ENCODE results near the gene MYO7A.

MYO7A gene

DNA sequence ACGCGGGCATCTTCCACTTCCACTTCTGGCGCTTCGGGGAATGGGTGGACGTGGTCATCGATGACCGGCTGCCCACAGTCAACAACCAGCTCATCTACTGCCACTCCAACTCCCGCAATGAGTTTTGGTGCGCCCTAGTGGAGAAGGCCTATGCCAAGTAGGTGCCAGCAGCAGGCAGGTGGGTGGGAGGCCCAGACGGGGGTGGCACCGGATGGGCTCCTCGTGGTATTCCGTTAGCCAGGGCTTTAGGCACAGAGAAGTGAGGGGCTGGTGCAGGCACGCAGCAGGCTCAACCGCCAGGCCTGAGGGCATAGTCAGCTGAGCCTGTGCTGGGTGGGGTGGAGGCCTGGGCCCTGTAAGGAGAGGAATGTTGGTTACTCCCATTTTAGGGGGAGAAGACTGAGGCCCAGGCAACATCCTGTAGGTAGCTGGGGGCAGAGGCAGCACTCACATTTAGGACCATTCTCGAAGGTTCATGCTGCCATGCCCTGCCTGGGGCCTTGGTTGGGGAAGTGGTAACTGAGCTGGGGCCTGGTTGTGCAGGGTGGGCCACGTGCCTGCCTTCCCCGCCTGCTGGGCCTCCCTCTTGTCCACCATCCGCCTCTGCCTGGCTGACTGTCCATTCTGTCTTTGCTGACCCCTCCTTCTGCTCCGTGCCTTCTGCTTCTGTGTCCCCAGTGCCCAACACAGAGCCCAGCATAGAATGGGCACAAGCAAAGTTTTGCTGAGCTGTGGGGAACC lies 15.2 kb upstream of the MYO7A start:
- DNase-seq: no peak

DNA sequence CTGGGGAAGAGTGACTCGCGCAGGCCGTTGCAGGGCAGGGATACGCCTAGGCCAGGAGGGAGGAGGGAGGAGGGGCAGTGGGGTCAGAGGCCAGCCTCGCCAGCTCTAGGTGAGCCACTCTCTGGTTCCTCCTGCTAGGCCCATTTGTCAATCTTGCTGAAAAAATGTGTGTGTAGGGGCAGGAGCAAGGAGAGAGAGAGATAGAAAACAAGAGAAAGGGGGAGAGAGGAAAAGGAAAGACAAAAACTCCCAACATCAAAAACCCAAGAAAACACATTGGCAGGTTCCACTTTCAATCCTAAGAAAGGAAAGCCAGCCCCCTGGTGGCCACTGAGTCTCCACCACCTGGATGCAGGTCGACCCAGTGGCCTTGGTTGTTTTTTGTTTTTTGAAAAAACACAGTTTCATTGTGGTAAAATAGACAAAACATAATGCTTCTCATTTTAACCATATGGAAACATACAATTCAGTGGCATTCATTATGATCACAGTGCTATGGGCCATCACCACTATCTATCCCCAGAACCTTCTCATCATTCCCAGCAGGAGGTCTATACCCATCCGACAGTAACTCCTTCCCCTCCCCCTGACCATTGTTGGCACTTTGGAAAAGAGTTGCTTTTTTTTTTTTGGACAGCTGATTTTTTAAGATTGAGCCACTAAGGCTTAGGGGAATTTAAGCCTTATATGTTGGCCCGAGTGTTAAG lies 14.5 kb upstream of the MYO7A start:
- peak; percentile 29 to 52 (median 50) for DNase-seq

DNA sequence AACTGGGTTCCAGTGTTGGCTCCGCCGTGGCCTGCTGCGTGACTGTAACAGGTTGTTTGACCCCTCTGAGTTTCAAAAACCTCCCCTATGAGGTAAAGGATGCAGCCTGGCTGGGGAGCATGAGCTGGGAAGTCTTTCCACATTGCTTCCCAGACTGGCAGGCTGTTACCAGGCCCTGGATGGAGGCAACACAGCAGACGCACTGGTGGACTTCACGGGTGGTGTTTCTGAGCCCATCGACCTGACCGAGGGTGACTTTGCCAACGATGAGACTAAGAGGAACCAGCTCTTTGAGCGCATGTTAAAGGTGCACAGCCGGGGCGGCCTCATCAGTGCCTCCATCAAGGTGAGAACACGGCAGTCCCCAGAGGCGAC lies 14.0 kb upstream of the MYO7A start:
- no peak for DNase-seq

DNA sequence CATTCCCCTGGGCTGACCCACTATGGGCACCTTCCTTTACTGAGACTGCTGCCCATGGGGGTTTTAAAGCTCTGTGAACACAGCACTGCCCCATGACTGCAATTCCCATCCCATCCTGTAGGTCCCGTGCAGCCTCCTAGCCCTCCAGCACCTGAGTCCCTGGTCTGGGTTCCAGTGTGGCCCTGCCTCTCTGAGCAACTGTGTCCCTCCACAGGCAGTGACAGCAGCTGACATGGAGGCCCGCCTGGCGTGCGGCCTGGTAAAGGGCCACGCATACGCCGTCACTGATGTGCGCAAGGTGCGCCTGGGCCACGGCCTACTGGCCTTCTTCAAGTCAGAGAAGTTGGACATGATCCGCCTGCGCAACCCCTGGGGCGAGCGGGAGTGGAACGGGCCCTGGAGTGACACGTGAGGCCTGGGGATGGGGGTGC lies 12.8 kb upstream of the MYO7A start:
- no peak for DNase-seq

DNA sequence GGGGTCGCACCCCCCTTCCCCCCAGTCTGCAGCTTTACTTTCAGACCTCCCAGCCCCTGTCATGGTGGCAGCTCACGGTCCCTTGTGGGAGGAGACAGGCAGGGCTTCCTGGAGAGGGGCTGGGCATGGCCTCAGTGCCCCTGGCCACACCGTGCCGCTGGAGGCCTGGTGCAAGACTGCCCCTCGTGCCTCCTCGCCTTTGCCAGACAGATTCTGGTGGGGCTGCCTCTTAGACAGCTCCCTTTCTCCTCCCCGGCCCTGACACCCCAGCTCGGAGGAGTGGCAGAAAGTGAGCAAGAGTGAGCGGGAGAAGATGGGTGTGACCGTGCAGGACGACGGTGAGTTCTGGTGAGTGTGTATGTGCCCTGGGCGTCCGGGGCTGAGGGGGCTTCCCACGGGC lies 12.1 kb upstream of the MYO7A start:
- no peak for DNase-seq

DNA sequence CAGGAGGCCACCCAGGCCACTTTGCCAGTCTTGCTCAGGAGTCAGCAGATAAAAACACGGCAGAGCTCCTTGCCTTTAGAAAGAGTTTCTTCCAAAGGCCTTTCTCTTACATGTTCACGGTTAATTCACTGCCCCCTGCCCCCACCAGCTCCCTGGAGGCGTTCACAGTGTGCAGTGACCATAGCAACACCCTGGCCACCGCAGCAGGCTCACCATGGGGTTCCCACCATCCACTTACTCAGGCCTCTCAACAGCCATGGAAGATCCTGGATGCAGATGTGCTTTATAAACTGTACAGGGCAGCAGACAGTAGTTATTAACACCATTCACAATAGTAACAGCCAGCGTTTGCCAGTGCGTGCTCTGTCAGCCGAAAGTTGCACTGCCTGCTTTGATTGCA lies 10.6 kb upstream of the MYO7A start:
- DNase-seq: no peak

DNA sequence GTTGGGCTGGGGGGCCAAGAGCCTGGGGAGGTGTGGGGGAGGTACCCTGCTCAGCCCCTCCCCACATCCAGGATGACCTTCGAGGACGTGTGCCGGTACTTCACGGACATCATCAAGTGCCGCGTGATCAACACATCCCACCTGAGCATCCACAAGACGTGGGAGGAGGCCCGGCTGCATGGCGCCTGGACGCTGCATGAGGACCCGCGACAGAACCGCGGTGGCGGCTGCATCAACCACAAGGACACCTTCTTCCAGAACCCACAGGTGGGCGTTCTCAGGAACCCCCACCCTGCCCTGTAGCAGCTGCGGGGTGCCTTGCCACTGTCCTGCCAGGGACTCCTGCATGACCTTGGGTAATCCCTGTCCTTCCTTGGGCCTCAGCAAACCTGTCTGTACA lies 10.0 kb upstream of the MYO7A start:
- DNase-seq: no peak

DNA sequence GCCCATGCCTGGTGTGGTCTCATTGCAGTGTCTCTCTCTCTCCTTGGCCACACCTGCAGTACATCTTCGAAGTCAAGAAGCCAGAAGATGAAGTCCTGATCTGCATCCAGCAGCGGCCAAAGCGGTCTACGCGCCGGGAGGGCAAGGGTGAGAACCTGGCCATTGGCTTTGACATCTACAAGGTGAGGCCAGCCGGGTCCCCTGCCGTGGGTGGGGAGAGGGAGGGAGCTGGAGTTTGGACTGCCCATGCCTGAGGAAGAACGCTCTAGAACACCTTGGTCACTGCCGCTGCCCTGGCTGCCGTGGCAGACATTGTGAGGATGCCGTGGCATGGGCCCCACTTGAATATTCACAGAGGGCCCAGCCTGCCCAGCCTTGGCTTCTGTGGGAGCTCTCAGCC lies 9.1 kb upstream of the MYO7A start:
- no peak for DNase-seq

DNA sequence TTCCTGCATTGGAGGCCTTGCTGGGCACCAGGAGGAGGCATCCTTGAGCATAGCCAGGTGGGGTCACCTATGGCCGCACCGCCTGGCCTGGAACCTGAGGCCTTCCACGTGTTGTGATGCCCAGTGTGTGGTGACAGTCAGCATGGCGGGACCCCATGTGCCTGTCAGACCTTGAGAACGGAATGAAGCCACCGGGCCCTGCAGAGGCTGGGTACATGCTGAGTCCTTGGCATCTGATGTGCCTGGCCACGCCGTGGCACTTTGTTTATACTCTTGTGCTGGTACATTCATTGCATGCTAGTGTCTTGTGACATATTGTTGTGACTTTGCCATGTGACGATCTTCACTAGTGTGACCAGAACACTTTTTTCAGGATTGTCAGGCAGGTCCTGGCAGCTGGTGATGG lies 8.5 kb upstream of the MYO7A start:
- DNase-seq: no peak

DNA sequence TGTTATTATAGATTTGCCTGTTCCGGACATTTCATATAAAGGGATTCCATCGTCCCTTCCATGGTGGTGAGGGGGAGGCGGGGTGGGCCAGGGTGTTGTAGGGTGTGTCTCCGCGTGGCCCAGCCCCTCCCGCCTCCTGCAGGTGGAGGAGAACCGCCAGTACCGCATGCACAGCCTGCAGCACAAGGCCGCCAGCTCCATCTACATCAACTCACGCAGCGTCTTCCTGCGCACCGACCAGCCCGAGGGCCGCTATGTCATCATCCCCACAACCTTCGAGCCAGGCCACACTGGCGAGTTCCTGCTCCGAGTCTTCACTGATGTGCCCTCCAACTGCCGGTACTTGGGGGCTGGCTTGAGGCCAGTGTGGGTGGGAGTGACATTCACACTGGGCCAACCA lies 7.5 kb upstream of the MYO7A start:
- no peak for DNase-seq

DNA sequence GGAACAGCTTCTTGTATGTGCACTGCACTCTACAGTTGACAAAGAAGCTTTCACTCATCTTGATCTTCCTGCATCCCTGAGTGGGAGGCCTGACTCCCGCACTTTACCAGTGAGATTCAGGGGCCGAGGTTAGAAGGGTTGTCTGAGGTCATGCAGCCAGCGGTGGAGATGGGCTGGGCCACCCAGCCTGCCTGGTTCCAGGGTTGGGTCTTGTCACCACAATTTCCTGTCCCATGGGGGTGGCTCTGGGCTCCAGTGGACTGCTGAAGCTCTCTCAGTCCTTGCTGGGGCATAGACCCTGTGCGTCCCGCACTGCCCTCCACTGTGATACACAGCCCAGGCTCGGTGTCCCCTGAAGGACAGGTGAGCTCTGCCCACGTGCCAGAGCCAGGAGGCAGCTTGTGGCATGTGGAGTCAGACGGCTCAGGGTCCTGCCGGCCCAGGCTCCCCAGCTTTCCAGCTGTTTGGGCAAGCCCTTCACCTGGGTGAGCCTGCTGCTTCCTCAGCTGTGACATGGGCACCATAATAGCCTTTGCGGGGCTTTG lies 6.9 kb upstream of the MYO7A start:
- DNase-seq: no peak

DNA sequence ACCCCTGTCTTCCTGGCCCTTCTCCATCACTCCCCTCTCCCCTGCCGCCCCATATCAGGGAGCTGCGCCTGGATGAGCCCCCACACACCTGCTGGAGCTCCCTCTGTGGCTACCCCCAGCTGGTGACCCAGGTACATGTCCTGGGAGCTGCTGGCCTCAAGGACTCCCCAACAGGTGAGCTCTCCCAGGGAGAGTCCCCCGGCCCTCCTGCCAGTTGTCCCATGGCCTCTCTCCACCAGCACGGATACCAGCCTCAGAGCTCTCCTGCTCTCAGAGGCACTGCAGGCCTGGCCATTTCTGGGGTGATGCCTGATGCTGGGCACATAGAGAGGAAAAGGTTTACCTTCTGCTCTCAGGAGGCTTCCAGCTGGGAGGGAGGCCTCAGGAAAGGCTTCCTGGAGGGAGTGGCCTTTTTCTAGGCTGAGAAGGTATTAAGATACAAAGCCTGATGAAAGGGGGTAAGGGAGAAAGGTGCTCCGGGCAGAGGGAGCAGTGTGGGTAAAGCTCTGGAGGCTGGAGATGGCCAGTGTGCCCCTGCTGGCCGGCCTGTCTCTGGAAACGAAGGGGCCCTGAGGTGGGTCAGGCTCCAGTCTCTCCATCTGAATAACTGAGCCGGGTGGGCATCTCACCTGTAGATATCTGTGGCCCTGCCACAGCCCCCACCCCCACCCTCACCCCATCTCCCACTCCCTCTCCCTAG lies 6.0 kb upstream of the MYO7A start:
- DNase-seq: no peak

DNA sequence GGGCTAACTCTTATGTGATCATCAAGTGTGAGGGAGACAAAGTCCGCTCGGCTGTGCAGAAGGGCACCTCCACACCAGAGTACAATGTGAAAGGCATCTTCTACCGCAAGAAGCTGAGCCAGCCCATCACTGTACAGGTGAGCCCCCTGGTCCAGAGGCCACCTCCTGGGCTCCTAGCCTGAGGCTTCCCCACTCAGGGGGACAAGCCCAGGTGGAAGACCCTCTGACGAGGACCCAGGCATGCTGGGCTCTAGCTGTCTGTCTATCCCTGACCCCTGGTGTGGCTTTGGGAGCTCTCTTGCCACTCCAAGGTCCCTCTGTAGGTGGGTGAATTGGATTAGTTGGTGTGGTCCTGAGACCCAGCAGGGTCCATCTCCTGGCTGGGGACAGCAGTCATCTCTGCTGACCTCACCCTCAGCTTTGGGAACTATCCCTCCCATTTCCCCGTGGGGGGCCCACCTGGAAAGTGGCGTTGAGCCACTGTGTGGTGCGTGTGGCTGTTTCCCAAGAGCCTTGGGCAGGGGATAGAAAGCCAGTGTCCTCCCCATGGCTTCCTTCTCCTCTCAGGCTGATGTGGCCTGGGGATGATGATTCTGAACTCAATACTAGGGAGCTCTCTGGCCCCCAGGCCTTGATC lies 5.4 kb upstream of the MYO7A start:
- DNase-seq: no peak

DNA sequence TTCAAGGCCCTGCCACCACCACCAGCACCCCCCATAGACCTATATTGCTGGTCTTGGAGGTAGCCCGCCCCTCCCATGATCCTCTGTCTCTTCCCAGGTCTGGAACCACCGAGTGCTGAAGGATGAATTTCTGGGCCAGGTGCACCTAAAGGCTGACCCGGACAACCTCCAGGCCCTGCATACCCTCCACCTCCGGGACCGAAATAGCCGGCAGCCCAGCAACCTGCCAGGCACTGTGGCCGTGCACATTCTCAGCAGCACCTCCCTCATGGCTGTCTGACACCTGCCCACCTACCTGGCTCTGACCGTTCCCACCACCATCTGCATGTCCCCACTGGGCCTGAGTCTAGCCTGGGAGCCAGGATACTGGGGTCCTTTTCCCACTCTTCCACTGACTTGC lies 4.5 kb upstream of the MYO7A start:
- DNase-seq: no peak

DNA sequence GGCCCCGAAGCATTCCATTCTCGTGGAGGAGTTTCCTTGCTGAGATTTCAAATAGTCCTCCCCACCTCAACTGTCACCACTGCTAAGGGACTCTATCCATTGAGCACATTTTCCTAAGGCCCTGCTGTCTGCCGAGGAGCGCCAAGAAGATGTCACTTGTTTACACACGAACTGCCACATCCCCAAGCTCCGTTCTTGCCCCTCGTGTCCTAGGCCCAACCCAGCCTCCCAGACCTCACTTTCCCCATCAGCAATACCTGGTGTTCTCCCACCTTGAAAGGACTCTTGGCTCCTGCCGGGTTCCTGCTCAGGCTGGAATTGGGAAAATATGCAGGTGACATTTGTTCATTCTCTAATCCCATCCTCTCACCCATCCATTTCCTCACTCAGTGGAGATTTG lies 4.0 kb upstream of the MYO7A start:
- DNase-seq: no peak

DNA sequence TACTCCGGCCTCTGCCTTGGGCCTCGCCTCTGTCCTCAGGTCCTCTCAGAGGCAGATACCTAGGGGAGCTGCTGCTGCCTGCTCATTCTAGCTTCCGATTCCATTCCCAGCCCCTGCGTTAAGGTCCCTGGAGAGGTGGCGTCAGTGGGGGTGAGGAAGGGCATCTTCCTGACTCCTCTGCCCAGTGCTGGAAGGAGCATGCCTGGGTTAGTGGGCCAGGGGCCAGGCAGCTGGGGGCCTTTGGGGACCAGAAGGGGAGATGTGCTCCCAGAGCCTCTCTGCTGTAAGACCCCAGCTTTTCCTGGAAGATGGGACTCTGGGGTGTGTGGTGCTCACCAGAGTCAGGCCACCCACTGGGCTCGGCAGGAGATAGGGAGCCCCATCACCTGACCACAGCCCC lies 3.6 kb upstream of the MYO7A start:
- DNase-seq: no peak

DNA sequence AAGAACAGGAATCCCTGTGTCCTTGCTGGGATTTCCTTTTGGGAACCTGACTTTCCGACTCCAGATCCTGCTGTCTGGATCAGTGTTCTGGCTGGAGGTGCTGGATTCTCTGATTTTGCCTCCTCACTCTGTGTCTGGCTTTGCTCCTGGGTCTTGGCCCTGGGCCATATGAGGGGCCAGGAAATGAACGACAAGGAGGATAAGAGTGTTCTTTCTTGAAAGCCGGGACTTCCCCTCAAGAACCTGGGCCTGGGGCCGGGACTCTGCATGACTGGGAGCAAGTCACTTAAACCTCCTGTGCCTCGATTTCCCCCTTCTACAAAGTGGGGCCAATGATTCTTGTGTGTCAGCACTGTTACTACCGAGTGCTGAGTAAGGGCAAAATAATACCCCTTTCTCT lies 2.9 kb upstream of the MYO7A start:
- no peak for DNase-seq

DNA sequence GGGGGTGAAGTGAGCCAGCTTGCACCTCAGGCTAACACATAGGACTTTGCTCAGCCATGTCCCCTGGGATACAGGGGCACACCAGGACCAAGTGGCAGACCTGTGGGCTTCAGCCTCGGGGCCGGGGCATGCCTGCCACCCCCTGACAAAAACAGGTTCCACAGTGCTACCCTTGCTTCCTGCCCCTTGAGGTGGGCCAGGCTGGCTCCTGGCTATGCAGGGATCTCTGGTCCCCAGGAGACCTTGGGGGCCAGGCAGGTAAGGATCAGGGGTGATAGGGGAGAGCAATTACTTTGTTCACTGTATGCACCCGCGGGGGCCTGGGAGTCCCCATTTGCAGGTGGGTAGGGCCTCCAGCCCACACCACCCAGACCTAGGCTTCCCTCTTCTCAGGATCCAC lies 2.4 kb upstream of the MYO7A start:
- no peak for DNase-seq

DNA sequence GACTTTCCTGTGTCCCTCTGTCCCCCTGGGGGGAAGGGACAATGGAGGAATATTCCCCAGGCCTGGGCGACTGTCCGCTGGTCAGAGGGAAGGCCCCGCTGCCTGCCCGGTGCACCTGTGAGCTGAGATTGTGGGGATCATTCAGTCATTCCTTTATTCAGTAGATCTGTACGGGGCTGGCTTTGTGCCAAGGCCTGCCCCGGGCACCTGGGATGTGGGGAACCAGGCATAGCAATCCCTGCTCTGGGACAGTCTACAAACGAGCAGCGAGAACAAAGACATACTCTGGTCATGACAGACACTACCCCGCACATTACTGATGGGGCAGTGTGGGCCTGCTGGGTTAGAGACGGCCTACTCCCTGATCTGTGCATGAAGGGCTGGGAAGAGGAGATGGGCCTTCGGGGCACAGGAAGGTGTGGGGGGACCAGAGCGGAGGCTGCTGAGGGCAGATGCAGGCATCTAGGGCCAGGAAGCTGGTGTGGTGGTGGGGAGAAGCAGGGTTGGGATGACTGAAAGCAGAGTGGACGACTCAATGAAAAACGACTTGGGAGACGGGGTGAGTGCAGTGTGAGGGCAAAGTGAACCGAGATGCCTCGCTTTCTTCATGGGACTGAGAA lies 1.8 kb upstream of the MYO7A start:
- no peak for DNase-seq

DNA sequence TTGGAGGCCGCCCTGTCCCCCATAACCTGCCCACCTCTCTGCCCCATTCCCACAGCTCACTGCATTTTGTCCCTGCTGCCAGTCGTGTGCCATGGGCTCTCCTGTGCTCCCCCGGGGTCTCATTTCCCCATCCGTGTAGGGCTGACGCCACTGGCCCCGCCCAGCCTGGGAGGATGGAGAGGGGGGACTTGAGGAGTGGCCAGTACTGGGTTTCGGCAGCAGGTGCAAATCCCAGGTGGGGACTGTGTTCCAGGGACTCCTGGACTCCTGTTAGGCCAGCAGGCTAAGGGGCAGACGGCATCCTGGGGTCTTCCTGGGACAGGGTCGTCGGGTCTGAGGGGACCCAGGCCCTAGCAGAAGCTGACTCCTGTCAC lies 1.2 kb upstream of the MYO7A start:
- no peak for DNase-seq

DNA sequence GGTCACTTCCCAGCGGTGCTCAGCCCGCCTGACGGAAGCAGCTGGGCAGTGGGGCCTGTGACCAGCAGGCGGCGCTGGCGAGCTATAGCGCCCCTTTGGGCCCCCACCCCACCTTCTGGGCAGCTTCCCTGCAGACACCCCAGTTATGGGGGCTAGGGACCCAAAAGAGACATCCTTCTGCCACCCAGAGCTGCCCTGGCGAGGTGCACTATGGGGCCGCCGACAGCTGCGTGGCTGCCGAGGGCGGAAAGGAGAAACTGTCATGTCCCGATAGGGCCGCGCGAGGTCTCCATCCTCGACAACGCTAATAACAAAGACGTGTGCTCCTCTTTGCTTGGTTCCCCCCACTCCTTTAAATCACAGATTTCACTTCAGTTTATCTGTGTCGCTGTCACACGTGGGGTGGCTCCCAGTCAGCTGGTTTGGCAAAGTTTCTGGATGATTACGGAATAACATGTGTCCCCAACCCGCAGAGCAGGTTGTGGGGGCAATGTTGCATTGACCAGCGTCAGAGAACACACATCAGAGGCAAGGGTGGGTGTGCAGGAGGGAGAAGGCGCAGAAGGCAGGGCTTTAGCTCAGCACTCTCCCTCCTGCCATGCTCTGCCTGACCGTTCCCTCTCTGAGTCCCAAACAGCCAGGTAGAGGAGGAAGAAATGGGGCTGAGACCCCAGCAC lies 673 bp upstream of the MYO7A start:
- peak; percentile 50 to 74 (median 55) for DNase-seq

DNA sequence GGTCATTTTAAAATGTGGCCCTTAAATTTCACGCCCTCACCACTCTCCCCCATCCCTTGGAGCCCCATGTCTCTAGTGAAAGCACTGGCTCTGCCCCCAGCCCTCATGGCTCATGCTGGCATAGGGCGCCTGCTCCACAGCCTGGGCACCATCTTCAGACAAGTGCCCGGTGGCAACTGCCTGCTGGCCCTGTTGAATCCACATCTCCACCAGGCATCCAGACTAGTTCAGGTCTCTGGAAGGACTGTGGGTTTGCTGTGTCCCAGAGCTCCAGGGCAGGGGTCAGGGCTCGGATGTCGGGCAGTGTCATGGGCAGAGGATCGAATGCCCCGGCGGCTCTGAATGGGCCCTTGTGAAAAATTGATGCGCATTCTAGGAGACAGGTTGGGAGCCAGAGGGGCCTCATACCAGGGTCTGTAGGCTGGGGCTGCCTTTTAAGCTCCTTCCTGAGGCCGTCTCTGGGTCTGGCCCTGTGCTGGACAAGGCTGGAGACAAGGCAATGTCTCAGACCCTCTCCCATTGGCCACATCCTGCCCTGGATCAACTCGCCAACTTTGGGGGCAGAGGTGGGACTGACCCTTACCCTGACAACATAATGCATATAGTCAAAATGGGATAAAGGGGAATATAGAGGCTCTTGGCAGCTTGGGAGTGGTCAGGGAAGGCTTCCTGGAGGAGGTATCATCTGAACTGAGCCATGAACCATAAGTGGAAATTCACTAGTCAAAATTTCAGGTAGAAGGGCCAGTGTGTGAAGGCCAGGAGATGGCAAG lies 1.2 kb downstream of the MYO7A start:
- no peak for DNase-seq
